GM19438 (cell line): Measurements from ENCODE around the gene RBPJ.

Experiments
- ATAC-seq: cut with Tn5 transposase; IDR thresholded peaks from one replicate; pipeline ENCODE4 v1.9.1; 2021; ENCODE audit warnings: low read depth; ENCODE audit not compliant: unreplicated experiment

Gene RBPJ

GRCh38 chr4:26412381-26413372 lies 91.9 kb downstream of the RBPJ start:
- ATAC-seq, result no peak

- no peak for ATAC-seq
Measured at GRCh38 chr4:26413582-26413981, 92.8 kb downstream of the RBPJ start.

GRCh38 chr4:26418107-26418506 lies 97.3 kb downstream of the RBPJ start:
- ATAC-seq, result no peak

GRCh38 chr4:26418850-26419249 lies 98.0 kb downstream of the RBPJ start:
- no peak for ATAC-seq

GRCh38 chr4:26420438-26420837 lies 99.6 kb downstream of the RBPJ start:
- no peak for ATAC-seq

- no peak for ATAC-seq
Measured at GRCh38 chr4:26420913-26421312, 100.1 kb downstream of the RBPJ start.

GRCh38 chr4:26424153-26424552 lies 103.3 kb downstream of the RBPJ start:
- no peak for ATAC-seq

GRCh38 chr4:26424838-26425237 lies 104.0 kb downstream of the RBPJ start:
- ATAC-seq, result no peak

- no peak for ATAC-seq
Measured at GRCh38 chr4:26425953-26426352, 105.1 kb downstream of the RBPJ start.

GRCh38 chr4:26426892-26427291 lies 106.1 kb downstream of the RBPJ start:
- no peak for ATAC-seq

- no peak for ATAC-seq
Measured at GRCh38 chr4:26429910-26430309, 109.1 kb downstream of the RBPJ start.

GRCh38 chr4:26431461-26432180 lies 110.8 kb downstream of the RBPJ start:
- no peak for ATAC-seq

GRCh38 chr4:26432419-26432818 lies 111.6 kb downstream of the RBPJ start:
- no peak for ATAC-seq

- ATAC-seq, result no peak
Measured at GRCh38 chr4:26433556-26433955, 112.7 kb downstream of the RBPJ start.

- ATAC-seq, result no peak
Measured at GRCh38 chr4:26434030-26434639, 113.3 kb downstream of the RBPJ start.

- no peak for ATAC-seq
Measured at GRCh38 chr4:26441102-26441501, 120.3 kb downstream of the RBPJ start.

GRCh38 chr4:26441771-26442170 lies 121.0 kb downstream of the RBPJ start:
- ATAC-seq, result no peak

GRCh38 chr4:26447378-26447777 lies 126.6 kb downstream of the RBPJ start:
- ATAC-seq, result no peak

GRCh38 chr4:26450418-26450817 lies 129.6 kb downstream of the RBPJ start:
- ATAC-seq, result no peak

GRCh38 chr4:26451597-26451996 lies 130.8 kb downstream of the RBPJ start:
- no peak for ATAC-seq
